GM21576 (cell line): ENCODE measurements around the gene LRRC52.

ENCODE experiments used
- ATAC-seq: cut with Tn5 transposase; IDR thresholded peaks from one replicate; pipeline ENCODE4 v1.9.1; 2021; ENCODE audit warnings: mild to moderate bottlenecking, moderate library complexity; ENCODE audit not compliant: unreplicated experiment

The LRRC52 gene

GRCh38 chr1:165537356-165538109 is 6.3 kb upstream of the LRRC52 start:
- ATAC-seq, result no peak

GRCh38 chr1:165539306-165539705 is 4.5 kb upstream of the LRRC52 start:
- ATAC-seq, result no peak

GRCh38 chr1:165539908-165540307 is 3.9 kb upstream of the LRRC52 start:
- no peak for ATAC-seq

- no peak for ATAC-seq
Observed at GRCh38 chr1:165542015-165542631, 1.7 kb upstream of the LRRC52 start.

GRCh38 chr1:165542647-165543046 is 1.2 kb upstream of the LRRC52 start:
- ATAC-seq, result no peak

- ATAC-seq, result no peak
Observed at GRCh38 chr1:165544996-165545395, 1.2 kb downstream of the LRRC52 start.

- no peak for ATAC-seq
Observed at GRCh38 chr1:165545974-165546373, 2.2 kb downstream of the LRRC52 start.

GRCh38 chr1:165549973-165550372 is 6.2 kb downstream of the LRRC52 start:
- no peak for ATAC-seq

- no peak for ATAC-seq
Observed at GRCh38 chr1:165551469-165551868, 7.7 kb downstream of the LRRC52 start.

GRCh38 chr1:165560883-165561656 is 17.3 kb downstream of the LRRC52 start:
- ATAC-seq, result no peak

- ATAC-seq, result no peak
Observed at GRCh38 chr1:165562571-165562970, 18.8 kb downstream of the LRRC52 start.

- ATAC-seq, result no peak
Observed at GRCh38 chr1:165563551-165563950, 19.8 kb downstream of the LRRC52 start.

GRCh38 chr1:165564561-165564960 is 20.8 kb downstream of the LRRC52 start:
- ATAC-seq, result no peak

GRCh38 chr1:165565751-165566490 is 22.1 kb downstream of the LRRC52 start:
- ATAC-seq, result no peak

GRCh38 chr1:165570078-165570477 is 26.3 kb downstream of the LRRC52 start:
- ATAC-seq, result no peak

- ATAC-seq, result no peak
Observed at GRCh38 chr1:165573787-165574186, 30.0 kb downstream of the LRRC52 start.

GRCh38 chr1:165574295-165574694 is 30.5 kb downstream of the LRRC52 start:
- no peak for ATAC-seq

GRCh38 chr1:165575468-165576099 is 31.8 kb downstream of the LRRC52 start:
- no peak for ATAC-seq

- ATAC-seq, result no peak
Observed at GRCh38 chr1:165576536-165576935, 32.7 kb downstream of the LRRC52 start.

GRCh38 chr1:165577707-165578106 is 33.9 kb downstream of the LRRC52 start:
- ATAC-seq, result no peak
